Stimulated activated CD4-positive, alpha-beta T cell treated with anti-CD3 and anti-CD28 coated beads, Interleukin-12 subunit alpha, Interleukin-12 subunit beta, amount 100 ng/mL, for 4 hours (primary cell): ENCODE measurements around the gene GPN2.

Source experiments
- DNase-seq: peaks from one replicate; pipeline ENCODE4 v3.0.0-alpha.2; 2020

The GPN2 gene

DNA sequence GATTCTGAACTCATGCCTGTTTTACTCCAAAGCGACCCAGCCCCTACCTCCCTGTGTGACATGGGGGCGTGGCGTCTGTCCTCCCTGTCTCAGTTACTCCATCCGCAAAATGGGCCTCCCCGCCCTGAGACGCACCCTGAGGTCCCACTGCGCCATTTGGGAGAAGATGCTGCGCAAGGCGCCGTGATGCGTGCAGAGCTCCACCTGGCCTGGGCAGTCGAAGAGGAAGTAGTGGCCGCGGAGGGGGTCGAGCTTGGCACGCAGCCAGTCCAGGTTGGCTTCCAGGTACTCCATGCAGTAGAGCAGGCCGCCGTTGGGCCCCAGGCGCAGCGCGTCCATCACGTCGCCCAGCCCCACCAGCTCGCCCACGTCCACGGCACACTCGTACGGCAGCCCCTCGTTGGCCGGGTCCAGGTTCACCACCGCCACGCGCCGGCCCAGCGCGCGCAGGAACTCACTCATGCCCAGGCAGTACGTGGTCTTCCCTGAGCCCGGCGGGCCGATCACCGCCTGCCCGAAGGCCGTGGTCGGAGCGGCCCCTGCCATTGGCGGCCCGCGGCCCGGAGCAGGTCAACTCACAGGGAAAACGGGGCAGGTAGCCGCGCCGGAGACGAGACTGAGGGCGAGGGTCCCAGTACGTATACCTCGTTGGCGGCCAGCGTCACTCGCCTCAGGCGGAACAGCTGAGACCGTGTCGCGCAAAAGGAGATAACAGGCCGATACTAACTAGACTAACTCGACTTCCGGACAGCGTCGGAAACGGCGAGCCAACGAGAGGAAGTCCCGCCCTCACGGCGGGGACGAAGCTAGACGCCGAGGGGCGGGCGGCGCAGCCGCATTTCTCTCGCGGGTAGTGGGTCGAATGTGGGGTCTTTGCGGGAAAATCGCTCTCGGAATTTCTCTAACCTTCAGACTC, at the start of gene GPN2:
TSS of gene GPN2 (minus strand) at position 733 of the 916 bp plus-strand sequence. CDS start at position 546, 187 bp downstream.
- DNase-seq: peak; percentile 75

DNA sequence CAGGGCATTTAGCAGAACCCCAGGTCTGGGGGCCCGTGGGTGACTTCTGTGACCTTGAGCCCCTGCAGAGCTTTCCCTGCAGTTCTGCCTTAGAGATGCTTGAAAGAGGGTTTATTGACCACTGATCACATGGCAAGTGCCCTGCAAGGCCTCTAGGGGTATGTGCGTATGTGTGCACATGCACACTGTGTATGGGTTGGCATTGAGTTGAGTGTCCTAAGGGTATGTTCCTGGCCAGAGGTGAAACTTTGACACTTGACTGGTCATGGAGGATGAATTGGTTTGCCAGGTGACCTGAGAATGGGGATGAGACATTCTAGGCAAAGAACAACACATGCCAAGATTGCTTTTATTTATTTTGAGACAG, 48.6 kb upstream of the GPN2 start:
- DNase-seq: no peak

DNA sequence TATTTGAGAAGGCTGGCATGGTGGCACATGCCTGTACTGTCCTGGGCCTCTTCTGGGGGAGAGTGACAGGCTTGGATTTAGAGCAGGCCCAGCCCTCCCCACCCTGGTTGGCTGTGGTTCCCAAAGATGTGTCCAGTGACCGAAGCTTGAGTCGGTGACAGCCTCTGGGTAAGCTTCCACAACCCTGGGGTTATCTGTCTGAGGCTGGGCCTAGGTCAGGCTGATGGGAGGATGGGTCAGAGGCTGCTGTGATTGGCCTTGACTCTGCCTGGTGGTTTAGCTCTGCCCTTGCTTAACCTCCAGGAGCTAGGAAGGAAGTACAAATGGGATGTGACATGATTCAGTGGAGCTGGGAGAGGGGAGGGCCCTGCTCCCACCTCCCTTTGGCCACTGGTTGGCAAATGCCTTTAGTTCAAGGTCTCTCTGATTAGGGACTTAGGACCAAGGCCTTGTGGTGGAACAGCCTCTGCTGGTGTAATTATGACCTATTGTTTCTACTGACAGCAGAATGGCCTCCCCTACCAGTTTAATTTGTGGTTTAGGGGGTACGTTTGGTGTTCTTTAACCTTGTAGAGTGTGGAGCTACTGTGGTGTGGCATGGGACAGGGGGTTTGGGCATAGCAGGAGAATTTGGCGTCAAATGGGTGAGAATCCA, 48.0 kb upstream of the GPN2 start:
- no peak for DNase-seq

DNA sequence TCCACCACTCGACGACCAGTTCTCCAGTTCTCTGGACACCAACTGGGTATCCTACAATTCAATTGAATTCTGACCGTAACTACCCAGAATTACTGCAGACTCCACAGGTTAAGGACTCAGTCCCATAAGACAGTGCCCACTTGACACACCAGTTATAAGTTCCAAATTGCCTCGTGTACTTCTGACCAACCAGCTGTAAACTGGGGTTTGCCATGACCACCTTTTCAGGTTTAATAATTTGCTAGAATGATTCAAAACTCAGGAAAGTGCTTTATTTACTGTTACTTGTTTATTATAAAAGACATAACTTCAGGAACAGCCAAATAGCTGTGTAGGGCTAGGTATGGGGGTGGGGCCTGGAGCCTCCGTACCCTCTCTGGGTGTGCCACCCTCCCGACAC, 46.7 kb upstream of the GPN2 start:
- DNase-seq: no peak

- no peak for DNase-seq
These were observed 42.4 kb upstream of the GPN2 start for GRCh38 chr1:26932531-26932930.

DNA sequence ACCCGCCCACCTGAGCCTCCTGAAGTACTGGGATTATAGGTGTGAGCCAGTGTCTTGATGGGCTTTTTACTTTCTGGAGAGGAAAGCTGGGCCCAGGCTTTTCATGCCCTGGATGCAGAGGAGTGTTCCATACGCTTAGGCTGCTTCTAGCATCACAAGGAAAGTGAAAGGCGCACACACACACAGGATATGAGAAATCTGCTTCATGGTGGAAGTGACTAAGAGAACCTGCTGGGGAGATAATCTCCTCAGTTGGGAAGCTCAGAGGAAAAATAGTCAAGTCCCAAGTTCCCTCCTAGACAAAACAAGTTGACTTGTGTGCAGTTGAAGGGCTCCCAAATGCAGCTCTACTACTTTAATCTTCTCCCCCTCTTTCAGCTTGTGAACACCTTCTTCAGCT, 33.6 kb upstream of the GPN2 start:
- DNase-seq: no peak

GRCh38 chr1:26922901-26923300, 32.8 kb upstream of the GPN2 start:
- DNase-seq: no peak

- no peak for DNase-seq
These were observed 32.3 kb upstream of the GPN2 start for GRCh38 chr1:26922431-26922729.

DNA sequence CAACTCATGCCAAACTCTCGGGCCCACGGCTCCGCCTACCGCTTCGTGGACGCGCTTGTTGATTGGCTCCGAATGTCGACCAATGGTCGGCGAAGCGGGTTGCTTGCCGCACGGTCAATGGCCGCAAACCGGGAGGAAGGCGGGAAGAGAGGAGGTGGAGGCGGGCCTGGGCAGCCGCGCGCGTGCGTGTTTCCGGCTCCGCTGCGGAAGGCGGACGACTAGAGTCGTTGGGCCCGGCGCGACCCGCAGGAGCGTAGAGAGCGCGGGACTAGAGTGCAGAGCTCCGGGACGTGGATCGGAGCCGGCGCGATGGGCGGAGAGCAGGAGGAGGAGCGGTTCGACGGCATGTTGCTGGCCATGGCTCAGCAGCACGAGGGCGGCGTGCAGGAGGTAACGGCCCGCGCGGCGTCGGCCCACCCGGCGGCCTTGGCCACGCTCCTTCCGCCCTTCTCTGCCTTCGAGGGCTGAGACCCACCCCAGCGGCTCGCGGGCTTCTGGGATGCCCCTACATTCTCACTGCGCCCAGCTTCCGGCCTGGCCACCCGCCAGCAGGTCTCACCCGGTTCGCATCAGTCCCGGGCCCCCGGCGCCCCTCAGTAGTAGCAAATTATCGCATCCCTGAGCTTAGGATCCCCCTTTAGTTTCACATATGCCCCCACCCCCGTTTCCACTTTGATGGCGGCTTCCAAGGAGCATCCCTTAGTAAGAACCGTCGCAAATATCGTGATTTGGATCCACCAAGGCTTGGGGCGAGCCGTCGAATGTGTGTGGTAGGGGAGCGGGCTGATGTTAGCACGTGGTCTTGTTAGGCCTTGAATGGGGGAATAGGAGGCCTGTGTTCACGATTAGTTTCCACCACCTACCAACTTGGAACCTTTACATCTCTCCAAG, 31.7 kb upstream of the GPN2 start, which contains the start of gene NUDC:
TSS of gene NUDC (plus strand) at position 204 of the 891 bp plus-strand sequence. CDS start at position 310, 106 bp downstream.
- peak; percentile 92 for DNase-seq

DNA sequence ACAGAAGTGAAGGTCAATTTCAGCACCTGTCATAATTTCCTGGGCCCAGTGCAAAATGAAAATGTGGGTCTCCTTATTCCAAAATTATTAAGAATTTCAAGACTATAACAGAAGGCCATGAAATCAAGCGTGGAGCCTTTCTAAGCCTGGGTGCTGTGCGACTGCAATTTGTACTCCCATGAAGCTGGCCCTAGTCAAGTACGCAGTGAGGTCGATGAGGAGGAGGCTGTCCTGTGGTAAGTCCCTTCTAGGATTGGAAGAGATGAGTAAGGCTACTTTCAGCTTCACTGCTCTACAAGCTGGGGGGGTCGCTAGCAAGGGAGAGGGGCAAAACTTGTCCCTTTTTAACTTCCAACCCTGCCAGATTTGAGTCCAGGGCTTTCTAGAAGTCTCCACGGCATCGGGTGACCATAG, 31.1 kb upstream of the GPN2 start:
- no peak for DNase-seq

DNA sequence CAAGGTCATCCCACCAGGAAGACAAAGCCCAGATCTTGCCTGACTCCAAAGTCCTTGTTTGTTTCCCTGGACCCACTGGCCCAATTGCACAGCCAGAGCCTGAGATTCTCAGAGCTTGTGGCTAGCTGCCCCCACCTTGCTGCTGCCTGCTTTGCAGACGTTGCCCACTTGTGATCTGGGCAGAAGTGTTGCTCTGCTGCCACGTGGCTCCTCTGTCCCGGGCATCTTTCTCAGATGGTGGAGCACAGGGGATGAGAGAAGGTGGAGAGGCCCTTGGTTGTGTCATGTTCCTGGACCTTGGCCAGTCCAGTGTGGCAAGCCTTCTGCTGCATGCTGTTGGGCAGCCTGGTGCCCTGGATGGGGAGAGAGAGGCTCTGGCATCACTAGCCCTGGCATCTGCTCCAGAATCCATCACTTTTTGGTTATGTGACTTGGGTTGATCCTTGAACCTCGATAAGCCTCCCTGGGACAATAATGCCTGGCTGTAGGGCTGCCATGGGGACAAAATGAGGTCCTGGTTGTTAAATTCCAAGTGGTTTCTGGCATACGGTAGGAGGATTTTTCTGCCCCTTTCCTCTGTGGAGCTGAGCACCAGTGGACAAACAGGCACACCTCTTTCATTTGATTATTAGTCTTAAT, 25.2 kb upstream of the GPN2 start:
- DNase-seq: no peak

DNA sequence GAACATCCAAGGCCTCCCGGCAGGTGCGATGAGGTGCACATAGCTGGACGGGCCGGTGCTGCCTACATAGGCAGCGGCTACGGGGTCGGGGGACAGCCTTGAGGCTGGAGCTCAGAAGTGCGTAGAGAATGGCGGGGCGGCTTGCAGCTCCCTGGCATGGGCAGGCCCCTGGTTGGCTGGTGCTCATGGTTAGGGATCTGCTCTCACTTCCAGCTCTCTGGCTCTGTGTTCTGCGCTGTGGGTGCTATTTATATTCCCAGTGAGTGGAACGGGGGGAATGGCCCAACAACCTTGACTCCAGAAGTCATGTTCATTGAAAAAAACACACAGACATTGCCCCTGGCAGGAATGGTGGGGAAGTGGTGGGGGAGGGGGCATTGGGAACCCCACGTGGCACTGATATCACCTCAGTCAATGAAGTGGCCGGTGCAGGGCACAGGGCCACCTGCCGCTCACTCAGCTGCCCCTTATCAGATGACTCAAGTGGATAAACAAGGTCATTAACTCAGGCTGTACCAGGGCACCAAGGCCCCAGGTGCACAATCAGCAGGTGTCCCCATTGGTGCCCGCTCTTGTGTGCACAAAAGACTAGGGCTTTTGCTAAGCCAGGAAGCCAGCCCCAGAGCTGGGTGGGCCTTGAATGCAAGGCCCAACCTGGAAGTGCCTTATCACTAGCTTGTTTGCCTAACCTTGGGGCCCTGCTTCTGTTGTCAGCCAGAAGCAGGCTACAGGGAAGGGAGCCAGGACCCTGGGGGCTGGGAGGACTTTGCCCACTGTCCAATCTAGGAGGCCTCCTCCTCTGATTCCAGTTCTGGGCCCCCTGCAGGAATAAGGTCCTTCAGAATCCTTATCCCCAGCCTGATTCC, 23.9 kb upstream of the GPN2 start, which contains the start of gene NR0B2:
TSS of gene NR0B2 (minus strand) at position 222 of the 866 bp plus-strand sequence. CDS start at position 187, 35 bp downstream.
- no peak for DNase-seq

GRCh38 chr1:26913389-26913753, 23.3 kb upstream of the GPN2 start:
- no peak for DNase-seq

GRCh38 chr1:26912147-26912490, 22.0 kb upstream of the GPN2 start:
- no peak for DNase-seq

GRCh38 chr1:26911399-26912146, 21.5 kb upstream of the GPN2 start:
- no peak for DNase-seq

DNA sequence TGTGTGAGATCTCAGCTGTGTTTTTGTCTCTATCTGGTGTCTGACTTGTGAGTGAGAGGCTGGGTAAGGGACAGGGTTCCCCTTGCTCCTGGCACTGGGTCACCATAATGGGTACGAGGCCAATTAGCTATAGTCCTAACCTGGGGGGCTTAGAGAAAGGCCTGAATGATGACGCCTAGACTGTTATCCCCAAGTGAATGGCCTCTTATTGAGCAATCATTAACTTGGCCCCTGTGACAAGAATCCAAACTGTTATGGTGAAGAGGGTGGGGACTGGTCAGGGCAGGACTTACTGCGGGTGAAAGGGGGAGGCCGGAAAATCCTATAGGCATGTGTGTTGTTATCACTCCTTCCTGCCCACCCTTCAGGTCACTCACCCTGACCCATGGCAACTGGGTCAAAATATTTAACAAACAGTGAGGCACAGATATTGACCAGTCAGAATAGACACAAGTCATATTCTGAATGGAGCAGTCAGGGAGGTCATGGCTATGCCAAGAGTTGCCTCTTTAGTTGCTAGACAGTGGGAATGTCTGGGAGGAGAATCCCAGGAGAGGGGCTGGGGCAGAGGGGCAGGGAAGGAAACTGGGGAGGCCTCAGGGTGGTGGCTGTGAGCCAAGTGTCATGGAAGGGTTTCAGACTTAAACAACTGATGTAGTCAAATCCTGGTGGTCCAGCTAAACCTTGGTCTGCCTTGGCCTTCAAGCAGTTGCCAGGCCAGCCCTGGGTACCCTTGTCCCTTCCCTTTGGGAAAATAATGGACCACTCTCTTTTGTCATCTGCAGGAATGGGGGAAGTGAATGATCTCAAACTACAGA, 20.5 kb upstream of the GPN2 start:
- no peak for DNase-seq

- no peak for DNase-seq
These were observed 19.9 kb upstream of the GPN2 start for GRCh38 chr1:26909951-26910342.

GRCh38 chr1:26907071-26907917, 17.2 kb upstream of the GPN2 start:
- DNase-seq: no peak

DNA sequence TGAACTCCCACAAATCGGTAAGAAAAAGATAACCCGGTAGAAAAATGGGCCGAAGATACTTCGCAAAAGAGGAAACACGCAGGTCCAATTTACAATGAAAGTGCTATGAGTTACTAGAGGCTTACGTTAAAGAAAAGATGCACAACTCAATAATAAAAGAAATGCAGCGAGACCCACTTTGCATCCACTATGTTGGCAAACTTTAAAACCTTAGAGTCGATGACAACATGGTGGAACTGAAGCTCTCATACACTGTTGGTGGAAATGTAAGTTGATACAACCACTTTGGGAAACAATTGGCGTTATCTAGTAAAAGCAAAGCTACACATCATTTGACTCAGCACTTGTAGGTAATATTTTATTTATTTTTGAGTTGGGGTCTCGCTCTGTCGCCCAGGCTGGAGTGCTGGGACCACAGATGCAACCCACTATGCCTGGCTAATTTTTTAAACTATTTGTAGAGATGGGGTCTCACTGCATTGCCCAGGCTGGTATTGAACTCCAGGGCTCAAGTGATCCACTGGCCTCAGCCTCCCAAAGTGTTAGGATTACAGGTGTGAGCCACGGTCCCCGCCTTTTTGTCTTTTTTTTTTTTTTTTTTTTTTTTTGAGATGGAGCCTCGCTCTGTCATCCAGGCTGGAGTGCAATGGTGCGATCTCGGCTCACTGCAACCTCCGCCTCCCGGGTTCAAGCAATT, 10.9 kb upstream of the GPN2 start:
- no peak for DNase-seq
